Vagina (tissue), 2 donors: ENCODE measurements around the gene CERS2. TPM values are rescaled to one million over a fixed set of nuclear protein-coding genes. Genes with fewer than 3 reads are reported as not detected.

Experiments used
- DNase-seq, 2 donors: peaks; one replicate each; pipeline ENCODE4 v3.0.0-alpha.2; 2017; ENCODE audit errors: extremely low spot score in 2 of 2
- H3K27ac ChIP-seq: fragments of 200-600 bp; sonication (generic); one replicate; pipeline ENCODE4 v1.5.1; 2019
- H3K27me3 ChIP-seq: fragments of 200-600 bp; sonication (generic); one replicate; pipeline ENCODE4 v1.5.1; 2019
- H3K36me3 ChIP-seq, 2 donors: fragments of 200-600 bp; sonication (generic); one replicate each; pipeline ENCODE4 v1.5.1; 2017 to 2019
- H3K4me1 ChIP-seq: fragments of 200-600 bp; sonication (generic); one replicate; pipeline ENCODE4 v1.5.1; 2019
- H3K4me3 ChIP-seq, 2 donors: fragments of 200-600 bp; sonication (generic); 1 replicate in 1 of 2; 2 replicates in 1 of 2; pipeline ENCODE4 v1.5.1; 2016 to 2019
- H3K9me3 ChIP-seq: fragments of 200-600 bp; sonication (generic); one replicate; pipeline ENCODE4 v1.5.1; 2019
- POLR2A ChIP-seq, 2 donors: fragments of 450-650 bp; IDR thresholded peaks; one replicate each; pipeline ENCODE4 v1.6.1; 2017; ENCODE audit warnings: antibody characterized with exemption in 2 of 2, mild to moderate bottlenecking in 2 of 2, moderate library complexity in 2 of 2
- POLR2AphosphoS5 ChIP-seq, 2 donors: sonication (generic); formaldehyde crosslinking; IDR thresholded peaks; one replicate each; pipeline ENCODE4 v1.9.0; 2017; ENCODE audit warnings: antibody characterized with exemption in 2 of 2, mild to moderate bottlenecking in 2 of 2, low read depth in 1 of 2; ENCODE audit not compliant: insufficient read depth in 1 of 2
- intact Hi-C: fragments of 100-400 bp; cut with DNase I; formaldehyde crosslinking; loops from one replicate; pipeline ENCODE4 v1.15.1; 2023
- total RNA-seq: library from RNA; depleted of rRNA; stranded (reverse); fragments of >200 nt; gene quantifications from one replicate; pipeline ENCODE4 v1.2.3, GENCODE V29; 2016
- TF ChIP-seq, protein P1 (sequence below), 3 experiments: fragments of 450-650 bp in 2 of 3; fragments of 200-600 bp in 1 of 3; sonication (generic) in 1 of 3; IDR thresholded peaks; one replicate each; pipeline ENCODE4 v1.5.1; 2017 to 2019; ENCODE audit warnings: antibody characterized with exemption in 3 of 3, mild to moderate bottlenecking in 2 of 3, moderate library complexity in 2 of 3

CERS2 gene, protein sequence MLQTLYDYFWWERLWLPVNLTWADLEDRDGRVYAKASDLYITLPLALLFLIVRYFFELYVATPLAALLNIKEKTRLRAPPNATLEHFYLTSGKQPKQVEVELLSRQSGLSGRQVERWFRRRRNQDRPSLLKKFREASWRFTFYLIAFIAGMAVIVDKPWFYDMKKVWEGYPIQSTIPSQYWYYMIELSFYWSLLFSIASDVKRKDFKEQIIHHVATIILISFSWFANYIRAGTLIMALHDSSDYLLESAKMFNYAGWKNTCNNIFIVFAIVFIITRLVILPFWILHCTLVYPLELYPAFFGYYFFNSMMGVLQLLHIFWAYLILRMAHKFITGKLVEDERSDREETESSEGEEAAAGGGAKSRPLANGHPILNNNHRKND
- 86.4 TPM for total RNA-seq

DNA sequence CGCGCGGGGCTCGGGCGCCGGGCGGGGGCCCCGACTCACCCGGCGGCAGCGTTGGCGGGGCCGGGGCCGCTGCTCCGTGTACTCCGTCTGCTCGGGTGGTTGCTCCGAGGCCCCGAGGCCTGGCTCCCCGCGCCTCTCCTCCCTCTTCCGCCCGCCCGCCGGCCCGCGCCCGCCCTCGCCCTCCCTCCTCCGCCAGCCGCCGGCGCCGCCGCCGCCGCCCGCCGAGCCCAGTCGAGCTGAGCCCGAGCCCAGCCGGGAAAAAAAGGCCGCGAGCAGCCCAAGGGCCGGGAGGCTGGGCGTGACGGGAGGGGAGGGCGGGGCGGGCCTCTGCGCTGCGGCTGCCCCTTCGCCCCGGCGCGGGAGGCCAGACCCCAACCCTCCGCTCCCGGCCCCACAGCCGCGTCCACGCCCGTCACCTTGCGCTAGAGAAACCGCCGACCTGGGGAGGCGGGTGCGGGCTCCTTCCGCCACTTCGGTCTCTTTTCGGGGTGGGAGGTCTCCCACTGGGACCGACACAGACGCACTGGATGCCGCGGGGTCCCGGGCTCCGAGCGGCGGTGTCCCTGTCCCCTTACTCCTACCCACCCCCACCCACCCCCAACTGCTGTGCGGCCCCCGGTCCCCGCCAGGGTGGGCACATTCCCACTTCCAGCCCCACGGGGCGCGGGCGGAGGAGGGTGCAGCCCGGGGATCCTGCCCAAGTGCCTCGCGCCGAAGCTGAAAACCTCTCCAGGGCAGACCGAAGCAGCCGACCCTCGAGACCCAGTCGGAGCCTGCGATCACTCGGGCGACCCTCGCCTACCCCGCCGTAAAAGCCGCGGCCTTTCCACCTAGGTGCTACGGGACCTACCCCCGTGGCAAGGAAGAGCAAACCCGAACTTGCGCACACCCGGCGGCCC, at the start of gene CERS2:
Gene CERS2, minus strand, starts transcription at position 256 of the 899 bp plus-strand sequence. CDS start 5,745 bp downstream, outside the sequence.
- Histone ChIP-seq H3K36me3 (no peaks in the 10 kb centered on the region), H3K27me3 (no peaks in the 10 kb centered on the region), H3K27ac (peak within 1 kb of the TSS; percentile 96), H3K4me3 (peak within 1 kb of the TSS; percentile 67 to 97), H3K4me1 (peaks cover 60% of the 10 kb centered on the region), H3K9me3 (no peaks in the 10 kb centered on the region)
- intact Hi-C loops = no loop called here
- TF ChIP-seq POLR2A (IDR thresholded peaks at IDR 0.05) (peak in 1 of 2 donors; percentile 38), POLR2AphosphoS5 (IDR thresholded peaks at IDR 0.05; ENCODE audit: insufficient read depth in 1 of 2, low read depth in 1 of 2) (no peak)
- TF ChIP-seq, protein P1, sequence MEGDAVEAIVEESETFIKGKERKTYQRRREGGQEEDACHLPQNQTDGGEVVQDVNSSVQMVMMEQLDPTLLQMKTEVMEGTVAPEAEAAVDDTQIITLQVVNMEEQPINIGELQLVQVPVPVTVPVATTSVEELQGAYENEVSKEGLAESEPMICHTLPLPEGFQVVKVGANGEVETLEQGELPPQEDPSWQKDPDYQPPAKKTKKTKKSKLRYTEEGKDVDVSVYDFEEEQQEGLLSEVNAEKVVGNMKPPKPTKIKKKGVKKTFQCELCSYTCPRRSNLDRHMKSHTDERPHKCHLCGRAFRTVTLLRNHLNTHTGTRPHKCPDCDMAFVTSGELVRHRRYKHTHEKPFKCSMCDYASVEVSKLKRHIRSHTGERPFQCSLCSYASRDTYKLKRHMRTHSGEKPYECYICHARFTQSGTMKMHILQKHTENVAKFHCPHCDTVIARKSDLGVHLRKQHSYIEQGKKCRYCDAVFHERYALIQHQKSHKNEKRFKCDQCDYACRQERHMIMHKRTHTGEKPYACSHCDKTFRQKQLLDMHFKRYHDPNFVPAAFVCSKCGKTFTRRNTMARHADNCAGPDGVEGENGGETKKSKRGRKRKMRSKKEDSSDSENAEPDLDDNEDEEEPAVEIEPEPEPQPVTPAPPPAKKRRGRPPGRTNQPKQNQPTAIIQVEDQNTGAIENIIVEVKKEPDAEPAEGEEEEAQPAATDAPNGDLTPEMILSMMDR (IDR thresholded peaks at IDR 0.05) = no peak
- DNase-seq = no peak

DNA sequence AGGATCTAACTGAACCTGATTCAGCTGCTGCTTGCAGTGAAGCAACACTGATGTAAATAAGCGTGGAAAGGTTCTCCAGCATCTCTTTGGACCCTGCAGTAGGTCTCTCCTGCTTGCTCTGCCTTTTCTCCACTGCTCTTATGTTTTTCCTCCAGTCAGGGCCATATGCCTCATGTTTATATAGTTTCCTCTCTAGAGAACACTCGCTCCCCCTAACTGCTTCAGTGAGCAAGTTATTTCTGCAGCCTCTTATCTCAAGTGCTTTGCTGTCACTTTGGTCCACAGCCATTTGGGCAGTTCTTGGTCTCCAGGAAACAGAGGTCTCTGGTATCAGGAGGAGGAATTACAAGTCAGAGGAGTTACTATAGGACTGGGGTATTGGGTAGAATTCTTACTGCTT, 38.9 kb upstream of the CERS2 start:
- Histone ChIP-seq H3K4me1 (peaks cover 29% of the 10 kb centered on the region), H3K27me3 (no peaks in the 10 kb centered on the region), H3K36me3 (peaks cover 0 to 9% of the 10 kb centered on the region in 2 donors), H3K4me3 (no peak overlapping the region), H3K27ac (no peak overlapping the region), H3K9me3 (no peaks in the 10 kb centered on the region)
- TF ChIP-seq, protein P1 (IDR thresholded peaks at IDR 0.05) = no peak
- TF ChIP-seq POLR2AphosphoS5 (IDR thresholded peaks at IDR 0.05; ENCODE audit: insufficient read depth in 1 of 2, low read depth in 1 of 2) (no peak), POLR2A (IDR thresholded peaks at IDR 0.05) (no peak)
- DNase-seq = no peak
- intact Hi-C loops = no loop called here

DNA sequence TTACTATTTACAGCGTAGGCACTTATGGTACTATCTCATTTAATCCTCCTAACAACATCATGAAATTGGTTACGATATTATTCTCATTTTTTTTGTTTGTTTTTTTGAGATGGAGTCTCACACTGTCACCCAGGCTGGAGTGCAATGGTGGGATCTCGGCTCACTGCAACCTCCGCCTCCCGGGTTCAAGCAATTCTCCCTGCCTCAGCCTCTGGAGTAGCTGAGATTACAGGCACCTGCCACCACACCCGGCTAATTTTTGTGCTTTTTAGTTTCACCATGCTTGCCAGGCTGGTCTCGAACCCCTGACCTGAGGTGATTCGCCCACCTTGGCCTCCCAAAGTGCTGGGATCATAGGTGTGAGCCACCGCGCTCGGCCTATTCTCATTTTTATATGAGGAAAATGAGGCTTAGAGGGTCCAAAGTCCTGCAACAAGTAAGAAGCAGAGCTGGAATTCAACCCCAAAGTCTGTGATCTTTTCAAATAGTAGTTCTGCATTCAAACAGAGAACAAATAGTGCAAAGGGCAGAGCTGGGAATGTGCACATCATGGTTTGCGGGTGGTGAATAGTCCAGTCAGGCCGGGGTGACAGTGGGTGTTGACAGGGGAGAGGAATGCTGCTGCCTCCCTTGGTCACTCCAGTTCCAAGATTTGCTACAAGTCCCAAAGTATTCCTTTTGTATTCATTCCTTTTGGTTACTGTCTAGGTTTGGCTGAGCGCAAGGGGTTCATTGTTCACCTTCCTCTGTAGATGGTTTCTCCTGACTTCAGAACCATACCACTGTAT, 38.2 kb upstream of the CERS2 start:
- no peaks in the 10 kb centered on the region for H3K27me3 ChIP-seq
- no peak for DNase-seq
- H3K9me3 ChIP-seq = no peaks in the 10 kb centered on the region
- H3K27ac ChIP-seq = no peak overlapping the region
- TF ChIP-seq, protein P1 (IDR thresholded peaks at IDR 0.05) = no peak
- TF ChIP-seq POLR2A (IDR thresholded peaks at IDR 0.05) (no peak), POLR2AphosphoS5 (IDR thresholded peaks at IDR 0.05; ENCODE audit: insufficient read depth in 1 of 2, low read depth in 1 of 2) (no peak)
- H3K36me3 ChIP-seq = peaks cover 0 to 3% of the 10 kb centered on the region in 2 donors
- intact Hi-C loops = no loop called here
- H3K4me3 ChIP-seq = no peak overlapping the region
- H3K4me1 ChIP-seq = peaks cover 32% of the 10 kb centered on the region

DNA sequence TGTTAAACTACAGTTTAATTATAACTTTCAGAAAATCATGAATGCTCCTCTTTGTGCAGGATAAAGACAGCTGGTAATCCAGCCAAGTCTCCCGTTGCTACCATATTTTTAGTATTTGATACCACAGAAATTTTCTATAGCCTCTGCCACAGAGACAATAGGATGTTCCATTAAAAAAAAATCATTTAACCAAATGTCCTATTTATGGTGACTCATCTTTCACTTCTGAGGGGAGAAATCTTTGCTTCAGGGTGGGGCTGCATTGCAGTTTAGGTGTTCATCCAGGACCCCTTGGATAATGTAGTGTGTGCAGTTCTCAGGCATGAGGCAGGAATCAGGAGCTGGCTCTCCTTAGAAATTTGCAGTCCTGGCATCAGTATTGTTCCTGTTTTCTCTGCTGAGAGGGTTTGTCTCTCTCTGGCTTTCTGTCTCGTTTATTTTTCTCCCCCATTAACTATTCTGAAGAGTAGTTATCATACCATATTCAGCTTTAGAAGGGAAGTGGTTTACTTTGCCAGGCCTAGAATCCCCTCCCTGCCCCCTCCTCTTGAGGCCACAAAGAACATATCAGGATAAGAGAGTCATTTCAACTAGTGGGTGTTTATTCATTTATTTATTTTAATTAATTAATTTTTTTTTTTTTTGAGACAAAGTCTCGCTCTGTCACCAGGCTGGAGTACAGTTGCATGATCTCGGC, 36.7 kb upstream of the CERS2 start:
- no peaks in the 10 kb centered on the region for H3K27me3 ChIP-seq
- no peak overlapping the region for H3K4me3 ChIP-seq
- no peaks in the 10 kb centered on the region for H3K9me3 ChIP-seq
- no peak for DNase-seq
- H3K27ac ChIP-seq = no peak overlapping the region
- peaks cover 43% of the 10 kb centered on the region for H3K4me1 ChIP-seq
- TF ChIP-seq POLR2A (IDR thresholded peaks at IDR 0.05) (no peak), POLR2AphosphoS5 (IDR thresholded peaks at IDR 0.05; ENCODE audit: insufficient read depth in 1 of 2, low read depth in 1 of 2) (no peak)
- TF ChIP-seq, protein P1 (IDR thresholded peaks at IDR 0.05) = no peak
- intact Hi-C loops = no loop called here
- no peaks in the 10 kb centered on the region for H3K36me3 ChIP-seq
